Measurements from ENCODE around the gene NUBP2.

The NUBP2 gene

GRCh38 chr16:1757714-1758461 is 24.9 kb upstream of the NUBP2 start:
- no peak for DNase-seq (ENCODE audit: low read depth in 2 of 2, low spot score in 1 of 2)

GRCh38 chr16:1758923-1759322 is 23.8 kb upstream of the NUBP2 start:
- no peak for DNase-seq (ENCODE audit: low read depth in 2 of 2, low spot score in 1 of 2)

GRCh38 chr16:1759511-1759910 is 23.2 kb upstream of the NUBP2 start:
- DNase-seq (ENCODE audit: low read depth in 2 of 2, low spot score in 1 of 2), result no peak

GRCh38 chr16:1760911-1761310 is 21.8 kb upstream of the NUBP2 start:
- DNase-seq (ENCODE audit: low read depth in 2 of 2, low spot score in 1 of 2), result no peak

GRCh38 chr16:1761751-1762150 is 21.0 kb upstream of the NUBP2 start:
- DNase-seq (ENCODE audit: low read depth in 2 of 2, low spot score in 1 of 2), result no peak

- DNase-seq (ENCODE audit: low read depth in 2 of 2, low spot score in 1 of 2), result no peak
Measured at GRCh38 chr16:1762196-1762878, 20.4 kb upstream of the NUBP2 start.

- no peak for DNase-seq (ENCODE audit: low read depth in 2 of 2, low spot score in 1 of 2)
Measured at GRCh38 chr16:1762879-1763520, 19.8 kb upstream of the NUBP2 start.

- no peak for DNase-seq (ENCODE audit: low read depth in 2 of 2, low spot score in 1 of 2)
Measured at GRCh38 chr16:1763521-1764511, 18.9 kb upstream of the NUBP2 start.

- DNase-seq (ENCODE audit: low read depth in 2 of 2, low spot score in 1 of 2), result no peak
Measured at GRCh38 chr16:1764971-1765370, 17.8 kb upstream of the NUBP2 start.

GRCh38 chr16:1765826-1766225 is 16.9 kb upstream of the NUBP2 start:
- no peak for DNase-seq (ENCODE audit: low read depth in 2 of 2, low spot score in 1 of 2)

- DNase-seq (ENCODE audit: low read depth in 2 of 2, low spot score in 1 of 2), result no peak
Measured at GRCh38 chr16:1766231-1766630, 16.5 kb upstream of the NUBP2 start.

GRCh38 chr16:1766701-1767100 is 16.1 kb upstream of the NUBP2 start:
- no peak for DNase-seq (ENCODE audit: low read depth in 2 of 2, low spot score in 1 of 2)

GRCh38 chr16:1767116-1767994 is 15.4 kb upstream of the NUBP2 start:
- DNase-seq (ENCODE audit: low read depth in 2 of 2, low spot score in 1 of 2), result no peak

GRCh38 chr16:1768061-1768766 is 14.5 kb upstream of the NUBP2 start:
- no peak for DNase-seq (ENCODE audit: low read depth in 2 of 2, low spot score in 1 of 2)

- DNase-seq (ENCODE audit: low read depth in 2 of 2, low spot score in 1 of 2), result no peak
Measured at GRCh38 chr16:1768767-1769401, 13.9 kb upstream of the NUBP2 start.

GRCh38 chr16:1769402-1770300 is 13.1 kb upstream of the NUBP2 start:
- DNase-seq (ENCODE audit: low read depth in 2 of 2, low spot score in 1 of 2), result no peak

GRCh38 chr16:1770328-1771187 is 12.2 kb upstream of the NUBP2 start:
- no peak for DNase-seq (ENCODE audit: low read depth in 2 of 2, low spot score in 1 of 2)
